A549 (cell line): ENCODE measurements around the gene SPSB1. TPM values are rescaled to one million over a fixed set of nuclear protein-coding genes. Genes with fewer than 3 reads are reported as not detected.

Experiments
- ATAC-seq, 2 experiments: fragments of 200-7000 bp in 1 of 2; fragments of >200 bp in 1 of 2; cut with Nextera tagmentation in 1 of 2; cut with Tn5 transposase in 1 of 2; 3 replicates each; pipeline versions ENCODE4 v1.8.0 to v1.9.1; 2018 to 2020; ENCODE audit warnings: mild to moderate bottlenecking in 1 of 2, moderate library complexity in 1 of 2
- CTCF ChIA-PET: fragments of 300-600 bp; sonication (Branson Sonifier 250); formaldehyde crosslinking; extraction: SDS; loops from one replicate; lab custom pipeline; 2021; ENCODE audit warnings: antibody characterized with exemption, inconsistent platforms; lab: Yijun Ruan, JAX
- POLR2A ChIA-PET: fragments of 350-600 bp; formaldehyde crosslinking; extraction: SDS; loops from one replicate; lab custom pipeline; 2021; ENCODE audit warnings: antibody characterized with exemption, inconsistent platforms; lab: Yijun Ruan, JAX
- DNase-seq, 2 experiments: peaks; one replicate each; pipeline versions ENCODE4 v3.0.0 to v3.0.0-alpha.2; 2011 to 2016; ENCODE audit warnings: low read depth in 1 of 2, low spot score in 1 of 2
- FAIRE-seq: peaks from 2 replicates; lab custom pipeline; 2011; peaks lifted over from hg19 to GRCh38; lab: Jason Lieb, UNC
- H3K27ac ChIP-seq, 2 experiments: fragments of >200 bp; sonication (Bioruptor Twin); formaldehyde crosslinking; 3 replicates each; pipeline ENCODE4 v1.5.1; 2016 to 2017
- H3K4me1 ChIP-seq: fragments of >200 bp; sonication (Bioruptor Twin); formaldehyde crosslinking; 3 replicates; pipeline ENCODE4 v1.6.1; 2016
- H3K4me2 ChIP-seq: fragments of >200 bp; sonication (Bioruptor Twin); formaldehyde crosslinking; 3 replicates; pipeline ENCODE4 v1.6.1; 2016
- H3K4me3 ChIP-seq: fragments of >200 bp; sonication (Bioruptor Twin); formaldehyde crosslinking; 3 replicates; pipeline ENCODE4 v1.5.1; 2016
- H3K9me3 ChIP-seq: fragments of >200 bp; sonication (Bioruptor Twin); formaldehyde crosslinking; 3 replicates; pipeline ENCODE4 v1.6.1; 2016
- BCL3 ChIP-seq: fragments of >200 bp; sonication (Bioruptor Twin); formaldehyde crosslinking; IDR thresholded peaks from 3 replicates; pipeline ENCODE4 v1.6.1; 2016
- CHD4 ChIP-seq: fragments of 200-600 bp; sonication (generic); IDR thresholded peaks from 2 replicates; pipeline ENCODE4 v1.6.1; 2016; ENCODE audit warnings: antibody characterized with exemption, mild to moderate bottlenecking, borderline replicate concordance
- EHF ChIP-seq: fragments of 250-450 bp; sonication (Bioruptor Pico); IDR thresholded peaks from 2 replicates; pipeline ENCODE4 v1.5.0; 2020; ENCODE audit warnings: mild to moderate bottlenecking
- EHMT2 ChIP-seq: fragments of 200-600 bp; sonication (generic); IDR thresholded peaks from 2 replicates; pipeline ENCODE4 v1.6.1; 2016; ENCODE audit warnings: antibody characterized with exemption, low read depth, mild to moderate bottlenecking, moderate library complexity
- FOSB ChIP-seq: fragments of 250-450 bp; sonication (Bioruptor Pico); IDR thresholded peaks from 2 replicates; pipeline ENCODE4 v1.5.0; 2020; ENCODE audit warnings: mild to moderate bottlenecking, moderate library complexity
- GATA3 ChIP-seq: IDR thresholded peaks from 2 replicates; pipeline ENCODE4 v1.6.1; 2012; ENCODE audit warnings: borderline replicate concordance
- HES2 ChIP-seq: fragments of >200 bp; sonication (Bioruptor Twin); formaldehyde crosslinking; IDR thresholded peaks from 2 replicates; pipeline ENCODE4 v1.6.1; 2016
- HOXB5 ChIP-seq: fragments of 250-450 bp; sonication (Bioruptor Pico); IDR thresholded peaks from 2 replicates; pipeline ENCODE4 v1.5.0; 2020; ENCODE audit warnings: mild to moderate bottlenecking, moderate library complexity
- KDM5A ChIP-seq: fragments of 200-600 bp; sonication (generic); IDR thresholded peaks from 2 replicates; pipeline ENCODE4 v1.6.1; 2016; ENCODE audit warnings: antibody characterized with exemption, mild to moderate bottlenecking
- MAFK ChIP-seq: fragments of 450-650 bp; IDR thresholded peaks from 2 replicates; pipeline ENCODE4 v1.6.1; 2014; ENCODE audit not compliant: partially characterized antibody
- MAX ChIP-seq: IDR thresholded peaks from 2 replicates; pipeline ENCODE4 v1.6.1; 2012
- MAZ ChIP-seq: fragments of 150-350 bp; IDR thresholded peaks from 2 replicates; pipeline ENCODE4 v1.6.1; 2014; ENCODE audit warnings: antibody characterized with exemption, low read depth, low read length, borderline replicate concordance
- MYC ChIP-seq: IDR thresholded peaks from 2 replicates; pipeline ENCODE4 v1.6.1; 2012; ENCODE audit warnings: mild to moderate bottlenecking, inconsistent platforms, low read length, improper control_type of control experiment, borderline replicate concordance
- NR3C1 ChIP-seq: fragments of >200 bp; sonication (Bioruptor Twin); formaldehyde crosslinking; IDR thresholded peaks from 3 replicates; pipeline ENCODE4 v1.6.1; 2017
- PHF8 ChIP-seq: fragments of 200-600 bp; sonication (generic); IDR thresholded peaks from 2 replicates; pipeline ENCODE4 v1.6.1; 2016; ENCODE audit warnings: low read depth, mild to moderate bottlenecking, antibody characterized with exemption, moderate library complexity, borderline replicate concordance
- POLR2AphosphoS2 ChIP-seq: conservative IDR thresholded peaks from 2 replicates; pipeline ENCODE4 v1.6.1; 2012; ENCODE audit warnings: low read length, improper control_type of control experiment, inconsistent platforms
- RAD21 ChIP-seq, 2 experiments: fragments of >200 bp in 1 of 2; sonication (Bioruptor Twin) in 1 of 2; formaldehyde crosslinking in 1 of 2; IDR thresholded peaks in 1 of 2; conservative IDR thresholded peaks in 1 of 2; 2 replicates in 1 of 2; 3 replicates in 1 of 2; pipeline ENCODE4 v1.6.1; 2012 to 2018; ENCODE audit warnings: inconsistent platforms in 1 of 2
- RARB ChIP-seq: fragments of 250-450 bp; sonication (Bioruptor Pico); IDR thresholded peaks from 2 replicates; pipeline ENCODE4 v1.8.0; 2021; ENCODE audit warnings: mild to moderate bottlenecking, moderate library complexity
- RCOR1 ChIP-seq: fragments of 150-350 bp; IDR thresholded peaks from 2 replicates; pipeline ENCODE4 v1.6.1; 2014; ENCODE audit warnings: antibody characterized with exemption, low read length, low read depth
- REST ChIP-seq: fragments of 200-600 bp; sonication (generic); IDR thresholded peaks from 2 replicates; pipeline ENCODE4 v1.6.1; 2016; ENCODE audit warnings: antibody characterized with exemption, mild to moderate bottlenecking, moderate library complexity
- TFCP2L1 ChIP-seq: fragments of 250-450 bp; sonication (Bioruptor Pico); IDR thresholded peaks from 2 replicates; pipeline ENCODE4 v1.5.0; 2021; ENCODE audit warnings: mild to moderate bottlenecking
- ZFP36 ChIP-seq: fragments of 450-650 bp; IDR thresholded peaks from 2 replicates; pipeline ENCODE4 v1.6.1; 2014; ENCODE audit warnings: borderline replicate concordance; ENCODE audit not compliant: partially characterized antibody
- WGBS: methylation state at CpG from one replicate; pipeline ENCODE4 v1.1.6; 2017; ENCODE audit errors: missing lambda C conversion rate; 5-methylcytosine and 5-hydroxymethylcytosine counted together
- polyA plus RNA-seq, 4 experiments: library from polyadenylated mRNA; depleted of rRNA in 3 of 4; stranded (reverse); fragments of >200 nt; fragmentation: RNase III in 1 of 4; extraction: RNeasy Plus Mini Kit Qiagen cat#74134 plus additional on column Dnase treatment in 1 of 4; gene quantifications; 2 replicates in 3 of 4; 3 replicates in 1 of 4; pipeline ENCODE4 v1.2.3, GENCODE V29; 2011 to 2017

SPSB1 gene
- polyA plus RNA-seq, 2 of the 4 experiments (the other 2 are of a cell fraction), result 22.3 to 23.7 TPM

- FAIRE-seq, result no peak
- Histone ChIP-seq H3K4me2 (no peak overlapping the region), H3K4me1 (no peaks in the 10 kb centered on the region; the same call in 2 of the 3 replicates), H3K27ac (peak overlapping the region in 1 of 2 experiments; percentile 26; a peak in 1 of 6 replicates), H3K9me3 (no peaks in the 10 kb centered on the region), H3K4me3 (no peak overlapping the region)
- DNase-seq, result no peak
- TF ChIP-seq GATA3, result no peak
- TF ChIP-seq FOSB (CRISPR knock-in tag), result no peak
- TF ChIP-seq PHF8, result no peak
- no peak for TF ChIP-seq MAX
- TF ChIP-seq TFCP2L1 (CRISPR knock-in tag), result no peak
- TF ChIP-seq POLR2AphosphoS2, result no peak
- no peak for TF ChIP-seq ZFP36
- no peak for TF ChIP-seq HOXB5 (CRISPR knock-in tag)
- no peak for TF ChIP-seq RAD21 (conservative IDR thresholded peaks at IDR 0.05 in 1 of 2, IDR thresholded peaks at IDR 0.05 in 1 of 2)
- no peak for TF ChIP-seq EHMT2
- no peak for TF ChIP-seq NR3C1
- no peak for TF ChIP-seq MAZ
- CTCF ChIA-PET, result interaction anchor here (1.0 to 1.8 kb wide), 2 partner anchors 35 to 119 kb away, joined by 3 read pairs; no protein-coding TSS in a partner anchor
- 89% methylated on average over 15 of the region's 15 CpGs for WGBS
- peak in 1 of 2 experiments; percentile 40; a peak in 2 of 6 replicates for ATAC-seq
- POLR2A ChIA-PET, result no interaction called here
Observed at GRCh38 chr1:9371391-9371935, 78.8 kb downstream of the SPSB1 start.

GRCh38 chr1:9371951-9372350 is 79.3 kb downstream of the SPSB1 start:
- DNase-seq, result no peak
- no peak for FAIRE-seq
- 50% methylated on average over 5 of the region's 5 CpGs for WGBS
- no peaks in the 10 kb centered on the region for H3K9me3 ChIP-seq
- no peaks in the 10 kb centered on the region; the same call in 2 of the 3 replicates for H3K4me1 ChIP-seq
- no peak overlapping the region for H3K27ac ChIP-seq
- no peak overlapping the region for H3K4me3 ChIP-seq
- no peak overlapping the region for H3K4me2 ChIP-seq
- TF ChIP-seq EHF (CRISPR knock-in tag) (no peak), REST (no peak), KDM5A (no peak), MAFK (no peak), HES2 (no peak), RCOR1 (no peak), BCL3 (no peak), MYC (no peak), RARB (no peak), NR3C1 (no peak), POLR2AphosphoS2 (no peak), CHD4 (no peak)
- TF ChIP-seq, all 56 proteins: peak for 0
- no peak for ATAC-seq
- POLR2A ChIA-PET, result no interaction called here
- CTCF ChIA-PET, result interaction anchor here (1.0 to 1.3 kb wide), 2 partner anchors 12 to 35 kb away, joined by 3 to 4 read pairs; no protein-coding TSS in a partner anchor
